ENCODE results near the gene CNTN5. TPM values are rescaled to one million over a fixed set of nuclear protein-coding genes. Genes with fewer than 3 reads are reported as not detected.

Gene CNTN5
- total RNA-seq, 1 donor from 2014 or later, result 3.2 TPM

- no peak for DNase-seq (ENCODE audit: extremely low spot score, unreplicated experiment)
- Mint-ChIP-seq H3K27ac (no peak overlapping the region), H3K4me3 (no peak overlapping the region), H3K36me3 (no peaks in the 10 kb centered on the region), H3K9me3 (no peaks in the 10 kb centered on the region), H3K4me1 (ENCODE audit: unreplicated experiment) (no peaks in the 10 kb centered on the region), H3K27me3 (peaks cover 5% of the 10 kb centered on the region)
- TF ChIP-seq, protein P1, sequence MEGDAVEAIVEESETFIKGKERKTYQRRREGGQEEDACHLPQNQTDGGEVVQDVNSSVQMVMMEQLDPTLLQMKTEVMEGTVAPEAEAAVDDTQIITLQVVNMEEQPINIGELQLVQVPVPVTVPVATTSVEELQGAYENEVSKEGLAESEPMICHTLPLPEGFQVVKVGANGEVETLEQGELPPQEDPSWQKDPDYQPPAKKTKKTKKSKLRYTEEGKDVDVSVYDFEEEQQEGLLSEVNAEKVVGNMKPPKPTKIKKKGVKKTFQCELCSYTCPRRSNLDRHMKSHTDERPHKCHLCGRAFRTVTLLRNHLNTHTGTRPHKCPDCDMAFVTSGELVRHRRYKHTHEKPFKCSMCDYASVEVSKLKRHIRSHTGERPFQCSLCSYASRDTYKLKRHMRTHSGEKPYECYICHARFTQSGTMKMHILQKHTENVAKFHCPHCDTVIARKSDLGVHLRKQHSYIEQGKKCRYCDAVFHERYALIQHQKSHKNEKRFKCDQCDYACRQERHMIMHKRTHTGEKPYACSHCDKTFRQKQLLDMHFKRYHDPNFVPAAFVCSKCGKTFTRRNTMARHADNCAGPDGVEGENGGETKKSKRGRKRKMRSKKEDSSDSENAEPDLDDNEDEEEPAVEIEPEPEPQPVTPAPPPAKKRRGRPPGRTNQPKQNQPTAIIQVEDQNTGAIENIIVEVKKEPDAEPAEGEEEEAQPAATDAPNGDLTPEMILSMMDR (conservative IDR thresholded peaks at IDR 0.05), result no peak
These were observed 1282.1 kb downstream of the CNTN5 start for GRCh38 chr11:100302824-100303223.

- DNase-seq (ENCODE audit: extremely low spot score, unreplicated experiment), result no peak
- Mint-ChIP-seq H3K4me1 (ENCODE audit: unreplicated experiment) (no peaks in the 10 kb centered on the region), H3K9me3 (no peaks in the 10 kb centered on the region), H3K27ac (no peak overlapping the region), H3K4me3 (no peak overlapping the region), H3K27me3 (peaks cover 3% of the 10 kb centered on the region), H3K36me3 (no peaks in the 10 kb centered on the region)
- TF ChIP-seq, protein P1 (conservative IDR thresholded peaks at IDR 0.05), result no peak
These were observed 1283.1 kb downstream of the CNTN5 start for GRCh38 chr11:100303897-100304296.

- Mint-ChIP-seq H3K27ac (no peak overlapping the region), H3K27me3 (peaks cover 3% of the 10 kb centered on the region), H3K4me3 (no peak overlapping the region), H3K4me1 (ENCODE audit: unreplicated experiment) (no peaks in the 10 kb centered on the region), H3K9me3 (no peaks in the 10 kb centered on the region), H3K36me3 (no peaks in the 10 kb centered on the region)
- DNase-seq (ENCODE audit: extremely low spot score, unreplicated experiment), result no peak
- TF ChIP-seq, protein P1 (conservative IDR thresholded peaks at IDR 0.05), result no peak
These were observed 1287.5 kb downstream of the CNTN5 start for GRCh38 chr11:100308202-100308601.

DNA sequence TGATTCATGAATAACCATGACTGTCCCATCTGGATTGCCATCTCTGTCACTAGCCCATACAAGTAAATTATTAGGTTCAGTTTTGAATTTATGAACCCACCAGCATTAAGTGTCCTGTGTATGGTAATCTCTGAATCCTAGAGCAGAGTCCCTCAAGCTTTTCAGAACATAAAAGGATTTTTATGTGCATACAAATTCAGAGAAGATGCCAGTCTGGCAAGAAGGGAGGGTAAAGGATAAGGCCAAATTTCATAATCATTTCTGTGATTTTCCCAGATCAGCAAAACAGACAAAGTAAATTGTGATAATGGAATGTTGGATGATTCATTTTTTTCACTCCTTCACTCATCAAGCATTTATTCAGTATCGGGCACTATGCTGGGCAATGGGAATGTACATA, 1295.2 kb downstream of the CNTN5 start:
- H3K9me3 Mint-ChIP-seq, result peaks cover 14% of the 10 kb centered on the region
- H3K4me1 Mint-ChIP-seq (ENCODE audit: unreplicated experiment), result peaks cover 6% of the 10 kb centered on the region
- no peak overlapping the region for H3K27ac Mint-ChIP-seq
- DNase-seq (ENCODE audit: extremely low spot score, unreplicated experiment), result no peak
- TF ChIP-seq, protein P1 (conservative IDR thresholded peaks at IDR 0.05), result no peak
- no peaks in the 10 kb centered on the region for H3K27me3 Mint-ChIP-seq
- peaks cover 8% of the 10 kb centered on the region for H3K36me3 Mint-ChIP-seq
- no peak overlapping the region for H3K4me3 Mint-ChIP-seq

DNA sequence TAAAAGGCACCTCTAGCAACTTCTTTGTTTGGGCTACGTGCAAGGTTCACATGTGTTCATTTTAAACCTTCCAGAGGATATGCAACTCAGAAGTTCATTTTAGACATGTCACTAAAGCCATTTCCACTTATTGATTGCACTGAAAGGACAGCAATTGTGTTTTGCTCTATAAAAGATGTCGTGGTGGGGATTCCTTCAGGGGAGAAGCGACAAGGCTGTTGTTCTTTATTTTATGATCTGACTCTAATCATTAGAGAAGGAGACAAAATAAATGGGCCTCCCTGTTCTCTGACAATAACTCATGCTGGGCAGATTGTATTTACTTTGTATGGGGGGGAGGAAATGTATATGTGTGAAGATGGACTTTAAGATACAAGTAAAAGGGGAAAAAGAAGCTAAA, 1296.2 kb downstream of the CNTN5 start:
- Mint-ChIP-seq H3K27ac (no peak overlapping the region), H3K4me1 (ENCODE audit: unreplicated experiment) (peaks cover 6% of the 10 kb centered on the region), H3K27me3 (no peaks in the 10 kb centered on the region), H3K9me3 (peaks cover 14% of the 10 kb centered on the region), H3K4me3 (no peak overlapping the region), H3K36me3 (peaks cover 8% of the 10 kb centered on the region)
- DNase-seq (ENCODE audit: extremely low spot score, unreplicated experiment), result no peak
- TF ChIP-seq, protein P1 (conservative IDR thresholded peaks at IDR 0.05), result no peak

DNA sequence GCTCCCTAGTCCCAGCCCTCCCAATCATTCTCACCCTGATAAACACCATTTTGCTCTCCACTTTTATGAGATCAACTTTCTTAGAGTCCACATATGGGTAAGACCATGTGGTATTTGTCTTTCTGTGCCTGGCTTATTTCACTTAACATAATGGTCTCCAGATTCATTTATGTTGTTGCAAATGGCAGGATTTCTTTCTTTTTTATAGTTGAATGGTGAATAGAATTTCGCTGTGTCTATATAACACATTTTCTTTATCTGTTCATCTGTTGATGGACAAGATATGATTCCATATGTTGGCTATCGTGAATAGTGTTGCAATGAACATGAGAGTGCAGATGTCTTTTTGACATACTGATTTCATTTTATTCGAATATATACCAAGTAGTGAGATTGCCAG, 1298.9 kb downstream of the CNTN5 start:
- Mint-ChIP-seq H3K36me3 (peaks cover 8% of the 10 kb centered on the region), H3K4me1 (ENCODE audit: unreplicated experiment) (peaks cover 6% of the 10 kb centered on the region), H3K27me3 (no peaks in the 10 kb centered on the region), H3K27ac (no peak overlapping the region), H3K9me3 (peaks cover 14% of the 10 kb centered on the region), H3K4me3 (no peak overlapping the region)
- DNase-seq (ENCODE audit: extremely low spot score, unreplicated experiment), result no peak
- TF ChIP-seq, protein P1 (conservative IDR thresholded peaks at IDR 0.05), result no peak
